NK-92 (cell line): ENCODE measurements around the gene RPL7A.
"Not testable (repeated sequence)": the region's sequence is repeated elsewhere in the genome, so short reads cannot be mapped to it uniquely, and the experiment has no call there.

Experiments
- DNase-seq: peaks from one replicate; lab custom pipeline; 2025; ENCODE audit not compliant: unreplicated experiment; lab: John Stamatoyannopoulos, UW

The RPL7A gene

DNA sequence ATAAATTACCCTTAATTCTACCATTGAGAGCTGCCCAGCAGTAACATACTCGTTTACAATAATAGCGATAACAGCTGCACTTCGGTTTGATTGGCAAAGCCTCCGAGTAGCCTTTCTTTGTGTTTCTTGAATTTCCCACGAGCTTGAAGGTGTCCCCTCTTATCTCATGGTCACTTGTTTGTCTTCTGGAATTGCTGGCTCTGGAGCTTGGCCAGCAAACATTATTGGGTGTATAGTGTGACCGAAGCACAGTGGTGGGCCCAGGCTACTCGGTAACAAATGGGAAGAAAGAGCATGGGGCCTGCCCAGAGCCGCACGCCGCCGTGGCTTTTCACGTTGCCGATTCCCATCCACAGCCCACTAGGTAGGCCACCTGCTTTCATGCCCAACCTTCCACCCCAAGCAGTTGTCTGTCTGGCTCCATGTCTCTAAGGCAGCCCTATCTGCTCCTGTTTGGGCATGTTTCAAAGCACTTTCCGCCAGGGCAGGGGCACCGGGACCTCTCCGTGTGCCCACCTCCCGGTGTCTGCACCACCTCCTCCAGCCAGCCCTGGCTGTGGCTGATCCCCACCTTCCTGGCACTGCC is 36.8 kb downstream of the RPL7A start:
- no peak for DNase-seq

DNA sequence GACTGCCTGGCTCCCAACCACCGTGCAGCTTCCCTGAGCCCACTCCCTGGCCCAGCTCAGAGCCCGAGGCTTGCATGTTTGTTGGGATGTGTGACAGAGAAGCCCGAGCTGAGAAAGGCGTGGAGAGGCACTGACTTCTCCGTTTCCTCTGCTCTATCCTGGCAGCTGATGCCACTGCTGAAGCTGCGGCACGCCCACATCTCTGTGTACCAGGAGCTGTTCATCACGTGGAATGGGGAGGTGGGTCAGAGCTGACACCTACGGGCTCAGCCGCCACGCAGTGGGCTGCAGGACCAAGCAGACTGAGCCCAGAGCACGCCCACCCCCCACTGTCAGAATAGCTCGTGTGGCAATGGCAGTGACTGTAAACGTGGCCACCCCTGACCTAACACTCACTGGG is 37.4 kb downstream of the RPL7A start:
- no peak for DNase-seq

DNA sequence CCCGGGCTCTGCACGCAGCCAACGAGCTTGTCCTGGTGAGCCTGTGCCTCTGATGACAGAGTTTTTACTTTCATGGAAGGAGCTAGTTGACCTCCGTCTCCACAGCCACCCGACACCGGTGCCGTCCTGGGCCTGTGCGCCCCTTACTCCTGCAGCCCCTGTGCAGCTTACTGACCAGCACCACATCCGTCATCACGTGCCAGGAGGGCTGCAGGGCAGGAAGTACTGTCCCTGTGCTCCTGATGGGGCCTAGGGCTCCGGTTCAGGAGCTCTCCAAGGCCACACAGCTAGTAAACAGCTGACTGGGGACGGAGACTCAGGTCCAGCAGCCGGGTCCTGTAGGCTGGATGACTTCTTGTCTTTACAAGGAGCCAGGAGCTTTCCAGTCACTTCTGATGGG is 38.3 kb downstream of the RPL7A start:
- DNase-seq, result no peak

DNA sequence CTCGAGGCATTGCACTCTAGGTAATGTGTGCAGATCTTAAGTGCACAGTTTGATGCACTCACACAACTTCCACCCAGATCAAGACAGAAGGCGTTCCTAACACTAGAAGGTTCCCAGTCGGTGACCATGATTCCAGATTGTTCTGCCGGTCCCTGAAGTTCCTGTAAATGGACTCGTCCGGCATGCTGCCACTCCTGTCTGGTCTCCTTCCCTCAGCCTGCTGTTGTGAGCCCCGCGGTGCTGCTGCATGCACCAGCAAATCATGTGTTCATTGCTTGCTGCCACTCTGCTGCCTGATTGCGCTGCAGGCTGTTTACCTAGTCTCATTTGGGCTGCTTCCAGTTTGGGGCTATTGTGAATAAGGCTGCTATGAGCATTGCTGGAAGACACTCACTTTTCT is 39.7 kb downstream of the RPL7A start:
- no peak for DNase-seq

DNA sequence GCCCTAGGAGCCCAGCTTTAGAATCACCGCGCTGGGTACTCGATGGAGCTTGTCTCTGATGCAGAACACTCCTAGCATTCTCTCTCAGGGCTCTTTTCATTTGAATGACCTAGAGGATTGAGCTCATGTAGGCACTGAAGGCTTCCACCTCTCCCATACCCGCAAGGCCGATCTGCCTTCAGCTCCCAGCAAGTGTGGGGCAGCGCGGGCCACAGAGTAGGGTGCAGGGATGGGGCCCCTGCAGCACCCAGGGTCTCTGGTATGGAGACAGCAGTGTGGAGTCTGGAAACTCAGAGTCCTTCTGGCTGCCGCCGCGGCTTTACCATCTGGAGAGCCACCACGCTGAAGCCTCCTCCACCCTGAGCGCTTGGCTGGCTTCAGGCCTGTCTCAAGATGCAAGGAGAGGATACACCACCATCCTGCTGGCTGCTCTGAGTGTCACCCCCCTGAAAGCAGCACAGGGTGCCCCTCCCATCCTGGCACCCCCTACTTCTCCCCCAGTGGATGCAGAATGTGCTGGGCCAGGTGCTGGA is 41.1 kb downstream of the RPL7A start:
- no peak for DNase-seq

DNA sequence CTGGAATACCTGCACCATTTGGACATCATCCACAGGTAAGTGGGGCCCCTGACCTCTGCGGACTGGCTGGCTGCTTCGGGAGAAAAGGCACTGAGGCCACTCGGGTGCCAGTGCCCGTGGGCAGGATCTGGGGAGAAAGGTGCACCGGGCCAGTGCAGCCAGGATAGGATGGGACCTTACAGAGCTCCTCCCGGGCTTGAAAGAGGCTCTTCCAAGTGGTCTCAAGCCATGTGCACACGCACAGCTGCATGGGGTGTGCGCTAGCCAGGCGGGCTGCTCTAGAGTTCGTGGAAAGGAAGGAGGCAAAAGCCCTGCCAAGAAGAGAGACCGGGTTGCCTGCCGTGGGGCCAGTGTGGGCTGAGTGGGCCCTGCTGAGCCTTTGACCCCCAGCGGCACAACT is 41.5 kb downstream of the RPL7A start:
- DNase-seq, result no peak

DNA sequence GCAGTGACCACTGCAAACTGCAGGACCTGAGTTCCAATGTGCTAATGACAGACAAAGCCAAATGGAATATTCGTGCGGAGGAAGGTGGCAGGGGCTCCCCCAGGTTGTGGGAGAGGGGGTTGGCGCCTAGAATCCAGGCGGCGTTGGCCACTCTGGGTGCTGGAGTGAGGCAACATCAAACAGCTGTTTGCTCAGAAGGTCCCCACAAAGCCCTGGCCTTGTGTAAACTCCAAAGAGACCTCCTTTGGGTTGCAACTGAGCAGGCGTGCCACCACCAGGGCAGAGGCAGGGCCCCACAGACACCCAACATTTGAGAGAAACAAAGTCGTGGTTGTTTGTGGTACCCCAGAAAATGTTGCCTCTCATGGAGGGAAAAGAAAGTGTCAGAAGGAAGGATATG is 42.7 kb downstream of the RPL7A start:
- no peak for DNase-seq

DNA sequence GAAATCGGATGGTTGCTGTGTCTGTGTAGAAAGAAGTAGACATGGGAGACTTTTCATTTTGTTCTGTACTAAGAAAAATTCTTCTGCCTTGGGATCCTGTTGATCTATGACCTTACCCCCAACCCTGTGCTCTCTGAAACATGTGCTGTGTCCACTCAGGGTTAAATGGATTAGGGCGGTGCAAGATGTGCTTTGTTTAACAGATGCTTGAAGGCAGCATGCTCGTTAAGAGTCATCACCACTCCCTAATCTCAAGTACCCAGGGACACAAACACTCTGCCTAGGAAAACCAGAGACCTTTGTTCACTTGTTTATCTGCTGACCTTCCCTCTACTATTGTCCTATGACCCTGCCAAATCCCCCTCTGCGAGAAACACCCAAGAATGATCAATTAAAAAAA is 43.4 kb downstream of the RPL7A start:
- DNase-seq, result not testable (repeated sequence)

DNA sequence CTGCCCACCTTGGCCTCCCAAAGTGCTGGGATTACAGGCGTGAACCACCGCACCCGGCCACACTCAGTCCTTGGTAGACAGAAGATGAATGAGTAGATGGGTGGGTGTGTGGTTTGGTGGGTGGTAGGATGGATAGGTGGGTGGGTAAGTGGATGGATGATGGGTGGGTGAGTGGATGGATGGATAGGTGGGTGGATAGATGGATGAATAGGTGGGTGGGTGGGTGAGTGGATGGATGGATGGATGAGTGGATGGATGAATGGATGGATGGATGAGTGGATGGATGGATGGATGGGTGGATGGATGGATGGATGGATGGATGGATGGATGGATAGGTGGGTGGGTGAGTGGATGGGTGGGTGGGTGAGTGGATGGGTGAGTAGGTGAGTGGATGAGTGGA is 44.3 kb downstream of the RPL7A start:
- not testable (repeated sequence) for DNase-seq

DNA sequence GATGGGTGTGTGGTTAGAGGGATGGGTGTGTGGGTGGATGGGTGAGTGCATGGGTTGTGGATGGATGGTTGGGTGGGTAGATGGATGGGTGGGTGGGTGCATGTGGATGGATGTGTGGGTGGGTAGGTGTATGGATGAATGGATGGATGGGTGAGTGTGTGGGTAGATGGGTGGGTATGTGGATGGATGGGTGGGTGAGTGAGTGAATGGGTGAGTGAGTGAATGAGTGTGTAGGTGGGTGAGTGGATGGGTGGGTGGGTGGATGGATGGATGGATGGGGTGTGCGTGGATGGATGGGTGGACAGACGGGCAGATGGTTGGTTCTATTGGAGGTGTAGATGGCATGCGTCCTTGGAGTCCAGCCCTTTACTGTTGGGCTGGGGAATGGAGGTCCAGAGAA is 45.4 kb downstream of the RPL7A start:
- DNase-seq, result no peak

DNA sequence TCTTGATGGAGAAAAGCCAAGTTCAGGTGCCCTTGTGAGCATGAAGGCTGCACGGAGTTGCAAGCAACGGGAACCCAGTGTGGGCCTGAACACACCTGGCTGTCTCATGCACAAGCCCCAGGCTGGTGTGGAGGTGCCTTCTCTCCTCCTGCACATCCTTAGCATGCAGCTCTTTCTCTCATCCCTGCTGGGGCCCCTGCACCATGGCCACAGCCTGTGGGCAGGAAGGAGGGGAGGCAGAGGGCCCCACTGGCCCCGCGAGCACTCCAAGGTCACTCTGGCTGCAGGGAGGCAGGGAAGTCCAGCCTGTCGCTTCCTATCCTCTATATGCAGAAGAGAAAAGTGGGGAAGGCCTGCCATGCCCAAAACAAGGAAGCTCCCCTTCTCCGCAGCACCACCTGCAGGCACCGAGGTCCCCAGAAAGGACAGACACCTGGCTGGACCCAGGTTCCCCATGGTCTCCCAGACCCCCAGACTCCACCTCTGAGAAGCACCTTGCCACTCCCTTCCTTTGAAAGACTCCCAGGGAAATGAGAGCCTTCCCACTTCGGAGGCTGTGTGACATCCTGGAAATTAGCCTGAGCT is 46.8 kb downstream of the RPL7A start:
- DNase-seq, result no peak

DNA sequence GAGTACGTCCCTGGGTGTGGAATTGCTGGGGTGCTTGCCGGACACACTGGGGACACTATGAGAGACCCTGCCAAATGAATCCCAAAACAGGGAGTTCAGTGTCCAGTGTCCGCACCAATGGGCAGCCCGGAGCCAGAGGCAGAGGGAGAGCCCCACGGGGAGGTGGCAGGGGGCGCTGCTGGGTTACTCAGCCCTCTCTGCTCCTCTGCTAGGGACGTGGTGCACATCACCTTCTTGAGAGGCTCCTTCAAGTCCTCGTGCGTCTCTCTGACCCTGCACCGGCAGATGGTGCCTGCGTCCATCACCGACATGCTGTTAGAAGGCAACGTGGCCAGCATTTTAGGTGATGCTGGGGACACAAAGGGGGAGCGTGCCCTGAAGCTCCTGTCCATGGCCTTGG is 48.9 kb downstream of the RPL7A start:
- DNase-seq, result no peak

DNA sequence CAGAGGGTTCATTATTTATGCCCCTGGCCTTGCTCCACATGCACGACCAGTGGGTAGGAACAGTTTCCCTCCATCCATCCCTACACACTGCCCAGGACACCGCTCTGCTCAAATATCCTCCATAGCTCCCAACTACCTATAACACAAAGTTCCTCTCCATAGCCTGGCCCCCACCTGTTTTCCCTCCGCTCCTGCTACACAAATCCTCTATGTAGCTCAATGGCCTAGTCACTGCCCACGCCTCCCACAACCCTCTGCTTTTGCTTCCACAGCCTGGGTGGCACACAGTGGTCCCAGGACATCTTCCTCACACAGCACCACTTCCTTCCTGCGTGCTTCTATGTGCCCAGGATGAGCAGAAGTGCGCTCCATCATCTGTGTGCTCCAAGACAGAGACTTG is 49.4 kb downstream of the RPL7A start:
- no peak for DNase-seq

DNA sequence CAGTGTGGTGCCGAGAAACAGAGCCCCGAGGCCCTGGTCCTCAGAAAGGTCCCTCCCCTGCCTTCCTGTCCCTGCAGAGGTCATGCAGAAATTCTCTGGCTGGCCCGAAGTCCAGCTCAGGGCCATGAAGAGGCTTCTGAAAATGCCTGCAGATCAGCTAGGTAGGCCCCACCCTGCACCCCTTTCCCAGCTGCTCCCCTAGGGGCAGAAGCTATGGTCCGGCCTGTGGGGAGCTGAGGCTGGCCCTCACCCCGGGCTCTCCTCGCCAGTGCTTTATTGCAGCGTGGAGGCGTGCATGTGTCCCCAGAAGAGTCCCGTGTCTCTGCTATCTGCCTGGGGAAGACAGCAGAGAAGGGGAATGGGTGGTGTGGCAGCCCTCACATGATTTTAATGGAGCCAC is 49.9 kb downstream of the RPL7A start:
- no peak for DNase-seq

DNA sequence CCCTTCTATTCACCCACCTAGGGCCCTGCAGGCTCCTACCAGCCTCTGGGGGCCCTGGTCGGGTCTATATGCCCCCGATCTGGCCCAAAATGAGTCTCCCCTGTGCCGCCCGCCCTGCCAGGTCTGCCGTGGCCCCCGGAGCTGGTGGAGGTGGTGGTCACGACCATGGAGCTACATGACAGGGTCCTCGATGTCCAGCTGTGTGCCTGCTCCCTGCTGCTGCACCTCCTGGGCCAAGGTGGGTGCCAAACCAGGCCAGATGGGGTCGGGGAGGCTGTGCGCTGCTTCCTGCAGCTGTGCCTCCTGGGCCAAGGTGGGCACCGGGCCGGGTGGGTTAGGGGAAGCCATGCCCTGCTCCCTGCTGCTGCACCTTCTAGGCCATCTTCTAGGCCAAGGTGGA is 52.3 kb downstream of the RPL7A start:
- DNase-seq, result no peak
